Activated T-cell treated with anti-CD3 and anti-CD28 coated beads, Interleukin-2, amount 50 U/mL, for 1 hour (primary cell): ENCODE measurements around the gene EIF4E2.

ENCODE experiments used
- DNase-seq: peaks from one replicate; pipeline ENCODE4 v3.0.0-alpha.2; 2020

EIF4E2 gene

DNA sequence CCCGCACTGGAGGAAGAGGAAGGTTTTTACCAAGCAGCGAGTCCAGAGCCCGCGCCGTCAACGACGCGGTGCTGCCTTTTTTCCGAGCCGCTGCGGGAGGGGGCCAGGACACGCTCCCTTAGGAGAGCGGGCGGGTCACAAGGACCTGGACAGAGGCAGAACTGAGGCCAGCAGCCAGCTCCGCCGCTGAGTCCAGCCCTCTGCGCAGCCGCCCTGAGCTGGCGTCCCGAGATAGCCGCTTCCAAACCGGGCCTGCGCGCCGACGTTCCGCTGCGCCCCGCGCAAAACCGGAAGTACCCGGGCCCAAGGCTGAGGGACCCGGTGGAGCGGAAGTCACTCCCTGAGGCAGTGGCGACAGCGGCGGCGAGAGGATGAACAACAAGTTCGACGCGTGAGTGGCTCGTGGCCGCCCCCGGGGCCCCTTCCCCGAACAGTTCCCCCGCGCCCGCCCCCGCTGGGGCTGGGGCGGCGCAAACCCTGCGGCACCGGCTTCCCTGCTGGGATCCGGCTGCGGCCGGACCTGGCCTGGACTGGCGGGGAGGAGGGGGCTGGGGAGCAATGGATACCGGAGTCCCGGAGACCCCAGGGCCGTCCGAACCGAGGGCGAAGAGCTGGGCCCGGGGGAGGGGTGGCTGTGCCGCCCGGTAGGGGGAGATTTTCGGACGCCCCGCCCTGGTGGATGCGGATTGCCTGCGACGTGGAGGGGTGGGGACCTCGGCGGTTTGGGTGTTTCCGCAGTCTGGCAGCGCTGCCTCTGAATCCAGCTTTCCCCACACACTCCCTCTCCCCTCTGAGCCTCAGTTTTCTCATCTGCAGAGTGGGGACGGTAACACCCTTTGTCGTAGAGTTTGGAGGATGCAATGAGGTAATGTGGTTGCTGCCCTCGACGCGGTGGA is at the start of gene EIF4E2, which contains the start of gene TIGD1:
EIF4E2 (plus strand) TSS at position 336 of the 896 bp plus-strand sequence; CDS start at position 372, 36 bp downstream.
TIGD1 (minus strand) TSS at position 204 of the 896 bp plus-strand sequence. CDS start 675 bp downstream, outside the sequence.
- DNase-seq = peak; percentile 92

GRCh38 chr2:232501331-232501771 is 49.1 kb upstream of the EIF4E2 start:
- DNase-seq = no peak

- no peak for DNase-seq
Observed at GRCh38 chr2:232501794-232502390, 48.6 kb upstream of the EIF4E2 start.

GRCh38 chr2:232502511-232502910 is 48.0 kb upstream of the EIF4E2 start:
- DNase-seq = no peak

DNA sequence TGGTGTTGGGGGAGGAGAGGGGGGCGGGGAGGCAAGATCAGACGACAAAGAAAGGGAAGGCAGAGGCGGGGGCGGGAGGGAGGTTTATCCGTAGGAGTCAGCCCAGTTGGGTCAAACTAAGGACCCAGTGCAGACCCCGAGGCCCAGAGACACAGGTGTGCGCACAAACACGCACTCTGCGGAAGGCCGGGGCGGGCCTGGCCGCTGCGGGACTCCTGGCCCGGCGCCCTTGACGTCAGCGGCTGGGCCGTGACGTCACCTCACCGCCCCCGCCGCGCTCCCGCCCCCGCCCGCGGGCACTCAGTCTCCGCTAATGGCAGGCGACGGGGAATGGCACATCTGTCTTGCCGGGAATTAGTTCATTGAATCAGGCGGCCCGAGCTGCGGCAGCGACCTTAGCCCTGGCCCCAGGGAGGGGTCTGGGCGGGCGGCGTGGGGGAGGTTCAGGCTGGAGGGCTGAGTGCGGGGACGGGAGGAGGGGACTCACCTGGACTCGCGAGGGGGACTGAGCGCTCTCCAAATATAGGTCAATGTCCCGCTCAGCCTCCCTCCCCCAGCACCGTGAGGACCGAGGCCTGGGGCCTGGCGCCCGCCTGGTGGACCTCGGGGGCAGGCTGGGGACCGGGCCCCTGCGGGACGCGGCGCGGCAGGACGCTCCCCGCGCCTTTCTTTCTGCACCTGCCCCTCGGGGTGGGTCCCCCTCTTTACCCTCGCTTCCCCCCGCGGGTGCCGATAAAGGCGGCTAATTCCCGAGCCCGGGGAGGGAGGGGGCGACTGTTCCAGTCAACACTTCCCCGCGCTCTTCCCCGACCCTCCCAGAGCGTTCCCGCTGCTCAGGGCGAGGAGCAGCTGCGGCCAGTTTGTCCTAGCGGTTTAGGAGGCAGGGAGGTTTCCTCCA is 47.3 kb upstream of the EIF4E2 start:
- DNase-seq = peak; percentile 71

DNA sequence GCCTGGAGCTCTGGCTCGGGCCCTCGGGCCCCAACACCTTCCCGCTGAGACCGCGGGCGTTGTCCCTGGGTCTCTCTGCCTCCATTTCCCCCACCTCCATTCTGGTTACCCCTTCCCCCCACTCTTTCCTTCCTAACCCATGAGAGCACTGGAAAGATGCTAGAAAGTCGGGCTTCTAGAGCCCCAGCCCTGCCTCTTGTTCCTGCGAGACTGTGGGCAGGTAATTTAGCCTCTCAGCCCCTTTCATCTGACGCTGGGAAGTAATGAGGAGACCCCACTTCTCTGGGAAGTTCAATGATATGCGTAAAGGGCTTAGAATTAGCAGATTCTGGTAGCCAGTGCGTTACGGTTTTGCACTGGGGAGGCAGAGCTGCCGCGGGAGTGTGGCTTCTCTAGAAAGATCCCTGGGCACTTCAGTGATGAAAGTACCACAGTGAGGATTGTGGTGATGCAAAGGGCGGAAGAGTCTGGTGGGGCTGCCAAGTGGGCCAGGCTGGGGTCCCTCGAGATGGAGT is 46.6 kb upstream of the EIF4E2 start:
- no peak for DNase-seq

GRCh38 chr2:232504438-232504837 is 46.1 kb upstream of the EIF4E2 start:
- no peak for DNase-seq

- no peak for DNase-seq
Observed at GRCh38 chr2:232505856-232506255, 44.6 kb upstream of the EIF4E2 start.

DNA sequence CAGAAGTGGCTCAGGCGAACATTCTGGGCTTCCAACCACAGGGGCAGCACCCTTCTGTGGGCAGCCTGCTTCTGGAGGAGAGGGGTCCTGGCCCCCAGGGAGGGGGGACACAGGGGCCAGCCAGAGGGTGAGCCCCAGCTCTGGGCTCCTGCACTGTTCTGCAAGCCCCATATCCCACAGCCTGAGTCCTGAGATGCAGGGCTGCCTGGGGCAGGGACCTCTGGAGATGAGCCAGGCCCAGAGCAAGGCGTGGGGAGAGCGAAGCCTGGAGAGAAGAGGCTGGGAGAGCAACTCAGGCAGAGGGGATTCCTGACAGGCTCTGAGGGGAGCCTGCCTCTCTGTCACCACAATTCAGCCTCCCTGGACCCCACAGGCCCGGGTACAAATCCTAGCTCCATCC is 43.8 kb upstream of the EIF4E2 start:
- no peak for DNase-seq

- no peak for DNase-seq
Observed at GRCh38 chr2:232508251-232508650, 42.2 kb upstream of the EIF4E2 start.

DNA sequence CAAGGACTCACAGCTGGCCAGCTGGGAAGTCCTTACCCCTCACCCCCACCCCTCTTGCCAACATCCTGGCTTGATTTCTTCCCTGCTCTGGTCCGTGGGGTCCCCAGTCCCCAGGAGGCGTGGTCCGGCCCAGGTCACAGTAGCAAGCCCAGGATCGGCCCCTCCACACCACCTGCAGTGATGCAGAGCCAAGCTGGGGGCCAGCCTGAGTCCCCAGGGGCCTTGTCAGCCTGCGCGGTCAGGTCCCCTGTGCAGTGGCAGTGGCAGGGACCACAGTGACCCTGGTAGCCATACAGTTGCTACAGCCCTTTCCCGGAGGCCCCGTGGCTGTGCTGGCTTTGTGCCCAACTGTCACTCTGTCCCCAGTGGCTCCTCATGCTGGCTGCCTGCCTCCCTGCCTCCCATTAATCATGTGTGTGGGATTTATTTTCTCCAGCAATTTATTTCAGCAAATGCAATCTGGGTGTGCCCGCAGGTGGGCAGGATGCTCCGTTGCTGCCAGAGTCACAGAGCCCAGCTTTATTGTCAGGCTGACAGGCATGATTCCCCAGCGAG is 39.1 kb upstream of the EIF4E2 start:
- no peak for DNase-seq

GRCh38 chr2:232512602-232513001 is 37.9 kb upstream of the EIF4E2 start:
- no peak for DNase-seq

DNA sequence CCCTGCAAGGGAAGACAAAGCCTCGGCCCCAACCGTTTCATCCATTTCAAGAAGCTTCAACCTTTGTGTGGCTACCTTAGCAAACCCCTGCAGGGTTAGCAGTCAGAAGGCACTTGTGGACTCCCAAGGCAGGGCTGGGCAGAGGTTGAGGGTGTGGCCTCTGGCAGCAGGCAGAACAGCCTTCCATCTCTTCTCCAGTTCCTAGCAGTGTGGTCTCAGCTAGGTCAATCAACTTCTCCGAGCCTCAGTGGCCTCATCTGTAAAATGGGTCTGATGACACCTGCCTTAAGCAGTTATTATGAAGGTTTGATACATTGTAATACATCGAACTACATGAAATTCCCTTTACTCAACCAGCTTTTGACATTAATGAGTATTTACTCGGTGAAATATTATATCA is 37.1 kb upstream of the EIF4E2 start:
- DNase-seq = no peak

DNA sequence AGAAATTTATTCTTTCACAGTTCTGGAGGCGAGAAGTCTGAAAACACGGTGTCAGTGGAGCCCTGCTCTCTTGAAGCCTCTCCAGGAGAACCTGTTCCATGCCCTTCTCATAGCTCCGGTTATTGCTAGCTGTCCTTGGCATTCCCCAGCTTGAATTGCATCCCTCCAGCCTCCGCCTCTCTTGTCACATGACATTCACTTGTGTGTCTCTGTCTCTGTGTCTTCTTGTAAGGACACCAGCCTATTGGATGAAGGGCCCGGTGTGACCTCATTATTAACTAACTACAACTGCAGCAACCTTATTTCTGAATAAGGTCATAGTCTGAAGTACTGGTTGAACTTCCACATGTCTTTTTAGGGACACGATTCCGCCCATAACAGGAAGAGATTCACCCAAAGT is 34.9 kb upstream of the EIF4E2 start:
- DNase-seq = no peak

DNA sequence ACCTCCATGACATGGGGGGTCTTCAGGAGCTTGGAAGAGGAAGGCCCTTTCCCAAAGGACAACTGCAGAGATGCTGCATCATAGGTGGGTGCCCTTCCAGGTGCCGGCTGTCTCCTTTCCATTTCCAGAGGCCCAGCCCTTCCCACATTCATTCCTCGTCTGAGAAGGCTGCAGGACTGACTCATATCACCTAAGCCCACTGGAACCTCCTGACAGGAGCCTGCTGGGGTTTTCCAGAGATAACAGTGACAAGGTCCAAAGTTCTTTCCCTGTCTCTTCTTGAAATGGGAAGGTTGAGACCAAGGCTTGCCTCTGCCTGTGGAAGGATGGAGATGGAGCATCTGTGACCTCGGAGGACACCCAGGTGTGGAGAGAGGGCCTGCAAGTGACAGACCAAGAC is 33.9 kb upstream of the EIF4E2 start:
- DNase-seq = no peak

DNA sequence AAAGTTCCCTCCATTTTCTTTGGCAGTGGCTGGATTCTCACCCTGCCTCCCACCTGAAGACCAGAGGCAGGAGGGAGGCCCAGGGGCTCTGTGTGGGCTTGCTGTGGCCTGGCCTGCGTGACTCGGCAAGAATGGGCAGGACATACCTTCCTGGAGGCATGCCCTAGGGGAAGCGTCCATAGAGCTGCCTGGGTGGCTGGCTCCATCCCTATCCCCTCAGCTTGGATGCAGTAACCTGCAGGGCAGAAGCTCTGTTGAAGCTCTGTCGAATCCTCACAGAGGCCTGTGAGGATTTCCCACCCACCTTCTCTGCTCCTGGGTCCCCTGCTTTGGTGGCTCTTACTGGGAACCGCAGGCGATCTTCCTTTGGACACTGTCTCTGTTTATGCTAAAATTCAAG is 31.6 kb upstream of the EIF4E2 start:
- DNase-seq = no peak

- no peak for DNase-seq
Observed at GRCh38 chr2:232519581-232520438, 30.7 kb upstream of the EIF4E2 start, which contains the start of gene PRSS56. Gene PRSS56 (plus strand): TSS chr2:232520388. CDS start chr2:232520599, 211 bp downstream.

DNA sequence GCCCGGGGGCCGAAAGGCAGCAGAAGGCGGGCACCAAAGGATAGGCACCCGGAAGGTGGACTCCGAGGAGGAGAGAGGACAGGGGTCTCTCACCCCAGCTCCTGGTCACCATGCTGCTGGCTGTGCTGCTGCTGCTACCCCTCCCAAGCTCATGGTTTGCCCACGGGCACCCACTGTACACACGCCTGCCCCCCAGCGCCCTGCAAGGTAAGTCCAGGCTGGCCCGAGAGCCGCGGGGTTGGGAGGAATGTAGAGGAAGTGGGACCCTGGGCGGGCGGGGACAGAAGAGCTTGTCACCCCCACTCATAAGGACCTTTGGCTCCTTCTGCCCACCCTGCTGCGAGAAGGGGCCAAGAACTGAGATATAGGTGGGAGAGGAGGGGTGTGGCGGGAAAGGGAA is 30.0 kb upstream of the EIF4E2 start:
- no peak for DNase-seq

DNA sequence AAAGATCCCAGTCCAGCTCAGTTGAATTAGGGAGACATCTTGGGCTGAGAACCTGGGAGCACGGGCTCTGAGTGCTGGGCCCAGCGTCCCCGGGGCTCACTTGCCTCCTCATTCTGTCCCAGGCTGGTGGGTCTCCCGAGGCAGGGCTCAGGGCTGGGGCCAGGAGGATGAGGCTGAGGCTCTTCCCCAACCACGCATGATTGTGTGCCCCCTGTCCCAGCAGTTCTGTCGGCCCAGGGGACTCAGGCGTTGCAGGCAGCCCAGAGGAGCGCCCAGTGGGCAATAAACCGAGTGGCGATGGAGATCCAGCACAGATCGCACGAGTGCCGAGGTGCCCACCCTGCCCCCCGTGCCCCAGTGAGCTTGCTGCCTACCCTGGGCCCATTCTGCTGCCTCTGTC is 29.4 kb upstream of the EIF4E2 start:
- DNase-seq = no peak

DNA sequence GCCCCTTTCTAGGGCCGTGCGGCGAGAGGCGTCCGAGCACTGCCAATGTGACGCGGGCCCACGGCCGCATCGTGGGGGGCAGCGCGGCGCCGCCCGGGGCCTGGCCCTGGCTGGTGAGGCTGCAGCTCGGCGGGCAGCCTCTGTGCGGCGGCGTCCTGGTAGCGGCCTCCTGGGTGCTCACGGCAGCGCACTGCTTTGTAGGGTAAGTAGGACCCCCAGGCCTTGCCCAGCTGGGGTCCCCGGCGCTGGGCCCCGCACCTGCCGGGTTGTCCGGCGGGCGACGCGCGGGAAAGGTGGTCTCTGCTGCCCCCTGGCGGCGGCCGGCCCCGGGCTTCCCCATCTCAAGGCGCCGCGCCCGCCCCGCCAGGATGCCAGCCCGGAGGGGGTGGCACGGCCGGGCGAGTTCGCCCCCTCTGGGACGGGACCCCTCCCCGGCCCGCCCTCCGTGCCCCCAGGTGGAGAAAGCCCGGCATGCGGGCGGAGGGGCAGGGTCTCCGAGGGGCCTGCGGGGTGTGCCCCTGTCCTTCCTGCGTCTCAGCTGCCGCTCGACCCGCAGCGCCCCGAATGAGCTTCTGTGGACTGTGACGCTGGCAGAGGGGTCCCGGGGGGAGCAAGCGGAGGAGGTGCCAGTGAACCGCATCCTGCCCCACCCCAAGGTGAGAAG is 28.4 kb upstream of the EIF4E2 start:
- peak; percentile 79 for DNase-seq
